ENCODE measurements around the gene COL4A2.

GRCh38 chr13:110458017-110458416, 150.9 kb downstream of the COL4A2 start:
- TF ChIP-seq CTCF (IDR thresholded peaks at IDR 0.05), result no peak
- TF ChIP-seq POLR2AphosphoS5 (IDR thresholded peaks at IDR 0.05), result no peak

All from suprapubic skin (tissue), 3 donors.